HG02798 (cell line): ENCODE data around the gene LILRA5.
A peak's percentile ranks its signal among the peaks of the same experiment; 100 is the strongest.
"Not testable (repeated sequence)": the region's sequence is repeated elsewhere in the genome, so short reads cannot be mapped to it uniquely, and the experiment has no call there.

Source experiments
- ATAC-seq: cut with Tn5 transposase; IDR thresholded peaks from one replicate; pipeline ENCODE4 v1.9.1; 2021; ENCODE audit warnings: mild to moderate bottlenecking; ENCODE audit not compliant: unreplicated experiment, poor library complexity

LILRA5 gene

DNA sequence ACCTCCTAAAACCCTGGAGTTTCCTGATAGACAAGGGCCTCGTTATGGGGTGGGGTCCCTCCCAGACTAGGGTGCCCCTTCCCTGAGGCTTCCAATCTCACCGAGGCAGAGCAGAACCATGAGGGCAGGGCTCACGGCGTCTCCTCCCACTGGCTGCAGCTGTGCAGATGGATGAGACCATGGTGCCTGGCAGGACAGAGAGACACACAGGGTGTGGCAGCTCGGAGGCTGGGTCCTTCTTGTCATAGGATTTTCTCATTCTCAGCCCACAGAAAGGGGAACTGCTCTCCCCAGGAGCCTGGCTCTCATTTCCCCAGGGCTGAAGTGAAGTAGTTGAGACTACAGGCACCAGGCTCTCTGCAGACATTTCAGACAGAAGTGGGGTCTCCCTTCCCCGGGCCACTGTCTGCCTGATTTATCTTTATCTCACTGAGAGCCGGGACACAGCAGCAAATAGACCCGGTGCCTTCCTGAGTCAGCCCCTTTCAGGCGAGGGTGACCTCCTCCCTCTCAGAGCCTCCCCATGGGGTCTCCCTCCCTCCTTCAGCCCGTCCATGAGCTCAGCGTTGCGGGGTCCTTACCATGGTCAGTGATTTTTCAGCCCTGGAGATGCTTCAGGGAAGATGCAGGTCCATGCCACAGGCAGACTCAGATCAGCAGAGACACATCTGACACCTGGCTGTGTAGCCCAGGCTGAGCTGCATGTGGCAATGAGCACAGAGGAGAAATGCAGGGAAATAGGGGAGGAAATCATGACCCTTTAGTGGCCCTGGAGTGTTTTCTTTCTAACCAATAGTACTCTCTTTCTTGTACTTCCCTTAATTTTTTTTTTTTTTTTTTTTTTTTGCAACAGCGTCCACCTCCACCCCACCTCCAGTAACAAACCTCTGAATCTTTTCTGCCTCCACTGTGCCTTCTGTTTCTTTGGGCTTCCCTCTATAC, at the start of gene LILRA5:
Gene LILRA5, minus strand, starts transcription at position 731 of the 942 bp plus-strand sequence. Its CDS starts 147 bp downstream, at position 584.
- ATAC-seq, result no peak

DNA sequence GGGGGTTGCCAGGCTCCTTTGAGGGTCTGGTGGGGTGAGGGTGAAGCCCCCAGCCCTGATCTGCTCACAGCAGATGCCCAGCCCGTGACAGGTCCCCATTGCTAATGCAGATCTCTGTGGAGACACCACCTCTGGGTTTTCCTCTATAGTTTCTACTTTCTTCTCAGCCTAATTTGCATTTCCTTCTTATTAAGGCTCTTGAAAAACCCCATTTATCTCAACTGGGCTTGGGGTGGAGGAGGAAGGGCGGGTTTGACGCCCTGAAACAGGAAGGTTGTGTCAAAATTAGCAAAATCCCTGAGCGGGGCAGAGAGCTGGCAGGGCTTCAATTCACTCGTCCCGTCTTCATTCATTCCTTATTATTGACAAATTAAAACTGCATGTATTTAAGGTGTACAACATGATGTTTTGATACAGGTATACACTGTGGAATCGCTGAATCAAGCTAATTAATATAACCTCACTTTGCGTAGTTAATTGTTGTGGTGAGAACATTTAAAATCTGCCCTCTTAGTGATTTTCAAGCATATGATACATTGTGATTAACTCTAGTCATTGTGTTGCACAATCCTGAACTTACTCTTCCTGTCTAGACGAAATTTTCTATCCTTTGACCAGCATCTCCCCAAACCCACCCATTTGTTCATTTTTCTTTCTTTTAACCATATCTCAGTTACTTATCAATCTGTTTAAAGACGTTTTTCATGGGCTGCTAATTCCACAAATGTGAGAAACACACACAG, 48.9 kb upstream of the LILRA5 start:
- ATAC-seq, result not testable (repeated sequence)

DNA sequence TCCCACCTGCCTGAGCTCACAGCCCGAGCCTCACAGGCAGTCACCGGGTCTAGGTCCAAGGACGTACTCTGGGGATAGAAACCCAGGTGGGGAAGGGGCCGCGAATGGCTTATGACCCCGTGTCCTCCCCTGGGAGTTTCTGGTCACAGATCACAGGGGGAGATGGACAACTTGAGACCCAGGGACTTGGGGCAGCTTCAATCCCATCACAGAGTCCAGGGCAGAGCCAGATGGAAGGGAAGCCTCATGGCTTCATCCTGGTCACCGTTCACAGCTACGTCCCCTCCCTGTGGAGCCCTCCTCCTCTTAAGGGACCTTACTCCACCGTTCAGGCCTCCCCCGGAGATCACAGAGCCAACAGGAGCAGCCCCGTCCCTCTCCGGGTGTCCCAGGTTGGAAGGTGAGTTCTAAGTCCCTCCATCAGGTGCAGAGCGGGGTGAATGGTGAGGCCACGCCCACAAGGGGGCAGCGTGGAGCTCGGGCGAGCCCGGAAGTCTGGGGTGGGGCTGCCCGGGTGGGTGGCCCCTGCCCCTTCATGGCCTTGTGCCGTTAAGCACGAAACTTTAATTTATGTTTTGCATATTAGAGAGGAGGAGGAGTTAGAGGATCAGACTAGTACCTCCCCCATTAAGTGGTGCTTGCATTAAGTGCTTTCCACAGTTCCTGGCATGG, 46.3 kb upstream of the LILRA5 start:
- peak; percentile 58 for ATAC-seq

DNA sequence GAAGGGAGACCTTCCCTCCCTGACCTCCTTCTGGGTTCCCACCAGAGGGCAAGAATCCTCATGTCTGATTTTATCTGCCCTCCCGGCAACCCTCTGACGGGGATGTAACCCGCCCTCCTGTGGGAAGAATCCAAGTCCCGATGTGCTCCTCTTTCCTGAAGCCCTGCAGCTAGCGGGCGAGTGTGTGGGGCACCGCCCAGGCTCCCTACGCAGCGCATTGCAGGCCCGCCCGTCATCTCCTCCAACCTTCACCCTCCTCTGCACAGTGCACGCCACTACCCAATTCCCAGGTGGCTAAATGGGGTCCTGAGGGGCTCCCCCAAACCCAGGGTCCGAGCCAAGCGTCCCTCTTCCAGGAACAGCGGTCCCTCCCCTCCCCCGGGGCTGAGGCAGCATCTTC, 44.4 kb upstream of the LILRA5 start:
- no peak for ATAC-seq

DNA sequence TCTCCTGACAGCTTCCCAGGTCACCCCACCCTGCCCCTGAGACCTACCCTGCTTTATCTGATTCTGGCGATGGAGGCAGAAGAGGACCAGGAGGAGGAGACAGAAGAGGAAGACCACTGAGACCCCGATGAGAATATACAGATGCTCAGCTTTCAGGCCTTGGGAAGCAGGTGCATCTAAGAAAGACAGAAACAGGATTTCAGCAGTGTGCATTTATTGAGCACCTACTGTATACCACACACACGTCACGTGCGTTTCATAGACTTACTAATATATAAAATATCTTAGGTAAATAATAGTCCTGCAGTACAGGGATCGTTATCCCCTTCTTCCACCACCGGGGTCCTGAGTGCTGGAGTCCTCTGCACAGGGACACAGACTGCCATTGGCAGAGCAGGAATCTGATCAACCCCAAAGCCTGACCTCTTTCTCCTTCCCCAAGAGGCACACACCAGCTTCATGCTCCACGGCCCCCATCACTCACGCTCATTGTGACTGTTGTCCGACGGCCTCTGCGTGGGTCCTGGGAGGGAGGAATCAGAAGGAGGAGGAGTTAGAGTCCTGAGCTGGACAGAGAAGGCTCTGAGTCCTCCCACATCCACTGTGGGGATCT, 43.6 kb upstream of the LILRA5 start:
- ATAC-seq, result no peak

DNA sequence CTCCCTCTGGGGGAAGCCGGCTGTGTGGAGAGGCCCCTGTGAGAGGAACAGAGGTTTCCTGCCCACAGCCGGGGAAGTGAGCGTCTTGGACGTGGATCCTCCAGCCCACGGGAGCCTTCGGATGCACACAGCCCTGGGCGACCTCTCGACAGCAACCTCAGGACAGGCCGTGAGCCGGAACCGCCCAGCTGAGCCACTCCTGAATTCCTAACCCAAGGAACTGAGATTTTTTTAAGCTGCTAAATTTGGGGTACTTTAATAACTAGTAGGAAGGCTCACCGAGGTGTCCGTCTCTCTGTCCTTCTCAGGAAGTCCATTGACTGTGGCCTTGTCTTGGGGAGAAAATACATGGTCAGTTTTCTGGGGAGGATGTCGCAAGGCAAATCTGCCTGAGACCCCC, 42.7 kb upstream of the LILRA5 start:
- no peak for ATAC-seq

DNA sequence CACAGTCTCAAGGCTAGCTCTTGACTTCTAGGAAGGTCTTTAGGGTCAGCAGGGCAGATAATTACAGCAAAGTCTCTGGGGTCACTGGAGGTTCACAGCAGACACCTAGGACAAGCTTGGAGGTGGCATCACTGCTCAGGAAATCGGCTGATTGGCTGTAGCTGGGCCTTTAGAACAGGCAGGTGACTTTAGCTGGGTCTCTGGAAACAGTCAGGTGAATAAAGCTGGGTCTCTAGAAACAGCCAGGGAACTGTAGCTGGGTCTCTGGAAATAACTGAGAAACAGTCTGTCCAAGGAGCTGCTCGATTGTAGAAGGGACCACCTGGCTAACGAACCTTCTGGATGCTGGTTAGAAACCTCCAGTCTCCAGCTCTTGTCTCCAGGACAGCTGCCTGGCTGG, 41.8 kb upstream of the LILRA5 start:
- ATAC-seq, result no peak

DNA sequence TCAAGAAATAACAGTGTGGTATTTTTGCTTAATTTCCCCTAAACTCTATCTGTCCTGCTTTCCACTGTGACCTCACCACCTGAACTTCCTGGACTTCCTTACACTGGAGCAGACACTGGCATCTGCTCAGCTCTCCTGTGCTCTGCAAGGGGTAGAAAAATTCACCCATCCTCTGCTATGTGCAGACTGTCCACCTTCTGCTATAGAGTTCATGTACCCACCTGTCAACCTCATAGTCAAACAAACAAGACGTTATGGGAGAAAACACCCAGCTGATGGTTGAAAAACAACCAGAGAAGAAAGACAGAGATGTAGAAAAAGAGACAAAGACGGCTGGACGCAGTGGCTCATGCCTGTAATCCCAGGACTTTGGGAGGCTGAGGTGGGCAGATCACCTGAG, 39.6 kb upstream of the LILRA5 start:
- ATAC-seq, result no peak

DNA sequence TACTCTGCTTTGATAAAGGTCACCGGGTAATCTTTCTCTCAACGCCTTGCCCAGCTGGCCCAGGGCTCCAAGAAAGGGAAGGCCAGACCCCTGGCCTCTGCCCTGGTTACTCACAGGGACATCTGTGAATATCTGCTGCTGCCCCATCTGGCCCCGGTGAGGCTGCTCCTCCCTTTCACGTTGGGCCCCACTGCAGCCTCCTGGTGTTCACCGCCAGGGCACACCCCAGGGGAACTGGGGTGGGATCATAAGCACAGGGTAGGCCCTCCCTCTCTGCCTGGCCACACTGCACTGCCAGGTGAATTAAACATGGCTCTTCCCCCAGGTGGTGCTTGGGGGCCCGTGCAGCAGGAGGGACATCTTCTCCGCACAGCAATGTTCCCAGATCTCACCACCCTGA, 39.1 kb upstream of the LILRA5 start:
- ATAC-seq, result no peak

DNA sequence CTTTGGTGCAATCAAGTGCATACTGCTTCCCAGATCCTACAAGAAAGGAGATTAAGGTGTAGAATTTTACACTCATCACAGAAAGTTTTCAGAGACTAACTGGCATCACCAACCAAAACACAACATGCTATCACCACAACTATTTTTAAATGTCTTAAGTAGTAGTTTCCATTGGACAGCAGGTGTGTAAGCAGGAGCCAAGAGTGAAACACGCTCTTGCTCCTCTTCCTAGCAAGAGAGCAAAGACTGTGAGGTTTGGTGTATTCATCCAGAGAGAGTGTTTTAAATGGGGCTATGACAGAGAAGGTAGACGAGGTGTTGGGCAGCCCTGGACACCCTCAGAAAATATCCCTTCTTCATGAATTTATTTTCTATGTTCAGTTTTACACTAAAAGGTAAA, 38.5 kb upstream of the LILRA5 start:
- ATAC-seq, result no peak

DNA sequence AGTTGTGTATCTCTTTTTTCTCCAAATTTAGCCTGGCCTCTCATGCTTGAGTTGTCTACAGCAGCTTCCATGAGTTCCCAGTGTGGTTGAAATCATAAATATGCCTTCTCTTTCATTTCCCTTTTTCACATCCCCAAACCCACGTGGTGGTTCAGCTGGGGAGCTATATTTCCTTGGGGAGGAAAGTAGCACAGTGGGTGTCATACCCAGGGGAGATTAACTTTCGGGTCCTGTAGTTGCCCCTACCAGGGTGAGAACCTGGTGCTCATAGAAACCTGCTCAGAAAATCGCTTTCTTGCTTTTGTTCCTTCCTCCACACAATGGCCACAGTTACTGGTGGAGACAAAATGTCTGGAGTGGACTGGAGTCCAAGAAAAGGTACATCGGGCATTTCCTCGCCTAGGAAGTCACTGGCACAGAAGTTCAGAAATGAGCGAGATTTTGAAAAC, 33.0 kb upstream of the LILRA5 start:
- no peak for ATAC-seq

DNA sequence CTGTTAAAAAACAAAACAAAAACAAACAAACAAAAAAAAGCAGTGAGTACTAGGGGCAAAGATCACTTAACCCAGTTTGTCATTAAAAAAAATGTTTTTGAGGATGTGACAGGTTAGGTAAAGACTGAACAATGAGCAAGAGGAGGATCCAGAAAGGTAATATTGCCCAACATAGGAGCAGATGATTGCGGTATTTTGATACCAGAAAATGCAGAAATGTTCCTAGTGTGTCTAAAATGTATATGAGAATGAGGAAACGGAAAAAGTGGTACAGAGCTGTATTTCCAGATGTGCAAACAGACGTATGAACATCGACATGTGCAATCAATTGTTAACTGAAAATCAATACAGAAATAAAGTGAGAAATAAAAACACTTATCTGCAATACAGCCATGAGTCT, 30.9 kb upstream of the LILRA5 start:
- ATAC-seq, result no peak

DNA sequence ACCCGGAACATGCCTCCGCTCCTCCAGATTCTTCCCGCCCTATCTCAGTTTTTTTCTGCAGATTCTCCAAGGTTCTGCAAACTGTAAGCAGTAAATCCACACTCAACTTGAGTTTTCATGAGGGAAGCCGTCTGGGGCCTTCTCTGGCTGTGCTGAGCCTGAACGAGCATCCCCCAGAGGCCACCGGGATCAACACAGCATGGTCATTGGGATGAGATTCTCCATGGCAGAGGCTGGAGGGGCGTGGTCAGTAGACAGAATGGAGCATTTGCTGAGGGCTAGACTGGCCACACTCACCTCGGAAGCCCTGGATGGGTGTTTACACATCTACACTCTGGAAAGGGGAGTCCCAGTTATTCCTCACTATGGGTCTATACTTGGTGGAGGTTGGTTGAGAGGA, 28.3 kb upstream of the LILRA5 start:
- ATAC-seq, result no peak

DNA sequence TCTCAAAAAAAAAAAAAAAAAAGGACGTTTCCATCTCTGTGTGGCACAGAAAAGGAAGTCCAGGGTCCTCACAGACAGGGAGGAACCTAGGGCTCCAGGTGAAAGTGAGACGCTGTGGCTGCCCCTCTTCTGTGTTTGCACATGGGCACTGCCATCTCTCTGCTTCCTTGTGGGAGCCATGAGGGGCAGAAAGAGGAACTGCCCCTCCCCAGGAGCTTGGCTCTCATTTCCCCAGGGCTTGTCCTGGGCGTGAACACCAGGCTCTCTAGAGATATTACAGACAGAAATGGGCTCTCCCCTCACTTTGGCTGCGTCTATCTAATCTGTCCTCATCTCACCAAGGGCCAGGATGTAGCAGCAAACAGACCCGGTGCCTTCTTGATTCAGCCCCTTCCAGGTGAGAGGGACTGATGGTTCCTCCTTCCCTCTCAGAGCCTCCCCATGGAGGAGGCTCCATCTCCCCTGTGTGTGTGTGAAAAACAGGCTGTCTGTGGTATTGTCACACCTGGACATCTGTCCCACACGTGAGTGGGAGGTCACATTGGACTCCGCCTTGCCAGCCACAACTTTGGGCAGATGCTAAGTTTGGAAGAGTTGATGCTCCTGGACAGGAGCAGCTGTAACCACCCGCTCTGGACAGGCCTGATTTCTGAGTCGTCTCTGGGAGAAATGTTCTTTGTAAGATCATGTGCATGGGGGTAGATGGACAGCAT, 26.8 kb upstream of the LILRA5 start:
- ATAC-seq, result no peak

DNA sequence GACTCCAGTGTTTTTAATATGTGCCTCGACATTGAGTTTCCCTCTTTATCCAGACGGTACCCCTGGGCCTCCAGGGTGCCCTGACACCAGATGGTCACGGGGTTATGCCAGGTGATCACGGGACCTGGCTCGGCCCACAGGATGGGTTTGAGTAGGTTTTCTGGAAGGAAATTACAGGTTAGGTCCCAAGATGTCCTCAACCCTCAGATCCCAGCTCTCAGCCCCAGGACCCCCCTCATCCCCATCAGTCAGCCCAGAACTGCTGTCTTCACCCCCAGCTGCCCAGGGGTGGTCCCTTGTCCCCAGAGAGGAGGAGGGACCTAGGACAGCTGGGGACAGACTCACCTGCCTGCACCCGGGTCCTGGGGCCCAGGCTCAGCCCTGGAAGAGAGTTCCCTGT, 25.6 kb upstream of the LILRA5 start:
- ATAC-seq, result no peak

DNA sequence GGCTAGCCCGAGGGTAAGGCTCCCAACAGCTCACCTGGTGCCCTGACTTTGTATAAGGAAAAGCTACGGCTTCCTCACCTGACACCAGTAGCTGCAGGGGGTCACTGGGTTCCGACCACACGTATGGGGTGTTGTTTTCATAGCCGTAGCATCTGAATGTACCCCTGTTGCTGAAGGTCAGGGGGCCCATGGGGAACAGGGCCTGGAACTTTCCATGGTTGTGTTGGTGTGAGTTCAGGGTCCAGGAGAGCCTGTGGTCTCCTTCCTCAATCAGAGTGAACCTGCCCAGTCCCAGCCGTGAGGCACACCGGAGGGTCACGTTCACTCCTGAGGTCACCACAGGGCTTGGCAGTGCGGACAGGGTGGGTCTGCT, 24.9 kb upstream of the LILRA5 start:
- ATAC-seq, result no peak

DNA sequence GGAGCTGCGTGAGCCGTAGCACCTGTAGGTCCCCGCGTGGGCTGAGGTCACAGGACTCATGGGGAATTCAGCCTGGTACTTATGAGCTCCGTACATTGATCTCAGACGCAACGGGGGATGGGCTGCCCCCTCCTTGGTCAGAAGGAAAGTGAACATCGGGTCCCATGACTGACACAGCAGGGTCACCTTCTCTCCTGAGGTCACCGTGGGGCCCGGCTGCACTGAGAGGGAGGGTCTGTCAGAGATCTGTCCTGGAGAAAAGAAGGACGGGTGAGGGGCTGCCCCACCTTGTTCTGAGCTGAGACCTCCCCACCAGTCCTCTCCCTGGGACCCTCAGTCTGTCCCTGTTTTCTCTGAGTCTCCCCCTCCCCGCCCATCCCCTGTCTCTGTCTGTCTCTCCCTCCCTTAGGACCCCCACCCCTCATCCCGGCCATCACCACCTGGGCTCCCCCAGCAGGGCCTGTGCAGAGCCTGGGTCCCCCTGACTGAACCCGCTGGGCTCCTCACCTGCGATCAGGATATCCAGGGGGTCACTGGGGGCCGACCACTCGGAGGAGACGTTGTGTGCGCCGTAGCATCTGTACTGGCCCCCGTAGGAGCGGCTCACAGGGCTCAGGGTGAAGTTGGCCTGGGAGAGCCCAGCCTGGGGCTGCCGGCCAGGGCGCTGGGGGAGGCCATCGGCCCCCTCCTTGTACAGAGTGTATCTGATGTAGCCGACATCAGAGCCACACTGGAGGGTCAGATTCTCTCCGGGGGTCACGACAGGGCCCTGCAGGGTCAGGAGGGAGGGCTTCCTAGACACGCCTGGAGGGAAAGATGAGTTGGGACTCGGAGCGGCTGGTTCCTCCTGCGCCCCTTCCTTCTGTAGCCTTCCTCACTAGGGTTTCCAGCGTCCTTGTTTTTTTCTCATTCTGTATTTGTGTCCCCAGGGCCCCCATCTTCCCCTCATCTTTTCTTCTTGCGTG, 24.2 kb upstream of the LILRA5 start:
- no peak for ATAC-seq

DNA sequence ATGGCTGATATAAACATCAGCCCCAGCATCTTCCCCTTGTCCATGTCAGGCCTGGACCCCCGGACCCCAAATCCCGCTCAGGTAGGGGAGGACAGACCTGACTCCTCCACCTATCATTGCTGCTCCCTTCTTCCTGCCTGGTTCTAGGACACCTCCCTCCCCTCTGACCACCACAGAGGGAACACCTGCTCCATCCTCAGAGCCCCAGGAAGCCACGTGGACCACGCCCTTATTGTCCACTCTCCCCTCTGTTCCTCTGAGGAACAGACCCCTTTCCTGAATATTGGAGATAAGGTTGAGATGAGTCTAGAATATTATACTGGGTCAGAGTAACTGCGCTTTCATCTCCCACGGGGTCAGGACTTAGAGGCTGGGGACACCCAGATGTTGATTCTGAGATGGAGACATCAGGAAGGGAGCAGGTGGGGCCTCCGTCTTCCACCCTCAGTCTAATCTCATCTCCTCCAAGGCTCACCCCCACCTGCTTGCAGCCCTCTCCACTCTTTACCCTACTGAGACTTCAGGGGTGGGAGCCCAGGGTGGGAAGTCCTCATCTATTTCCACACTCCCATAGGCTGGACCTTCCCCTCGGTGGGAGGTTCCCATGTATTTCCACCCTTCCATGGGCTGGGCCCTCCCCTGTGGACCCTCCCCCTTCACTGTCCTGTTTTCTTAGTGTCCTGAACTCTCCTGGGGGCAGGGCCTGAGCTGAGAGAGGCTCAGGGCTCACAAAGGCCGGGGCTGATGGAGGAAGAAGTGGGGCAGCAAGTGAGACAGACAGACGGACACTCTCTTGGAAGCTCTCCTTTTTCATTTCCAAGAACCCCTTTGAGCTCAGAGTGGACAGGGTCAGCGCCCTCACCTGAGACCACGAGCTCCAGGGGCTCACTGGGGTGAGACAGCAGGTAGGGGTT, 23.3 kb upstream of the LILRA5 start:
- ATAC-seq, result no peak
